ENCODE data around the gene DOK5.

The DOK5 gene

DNA sequence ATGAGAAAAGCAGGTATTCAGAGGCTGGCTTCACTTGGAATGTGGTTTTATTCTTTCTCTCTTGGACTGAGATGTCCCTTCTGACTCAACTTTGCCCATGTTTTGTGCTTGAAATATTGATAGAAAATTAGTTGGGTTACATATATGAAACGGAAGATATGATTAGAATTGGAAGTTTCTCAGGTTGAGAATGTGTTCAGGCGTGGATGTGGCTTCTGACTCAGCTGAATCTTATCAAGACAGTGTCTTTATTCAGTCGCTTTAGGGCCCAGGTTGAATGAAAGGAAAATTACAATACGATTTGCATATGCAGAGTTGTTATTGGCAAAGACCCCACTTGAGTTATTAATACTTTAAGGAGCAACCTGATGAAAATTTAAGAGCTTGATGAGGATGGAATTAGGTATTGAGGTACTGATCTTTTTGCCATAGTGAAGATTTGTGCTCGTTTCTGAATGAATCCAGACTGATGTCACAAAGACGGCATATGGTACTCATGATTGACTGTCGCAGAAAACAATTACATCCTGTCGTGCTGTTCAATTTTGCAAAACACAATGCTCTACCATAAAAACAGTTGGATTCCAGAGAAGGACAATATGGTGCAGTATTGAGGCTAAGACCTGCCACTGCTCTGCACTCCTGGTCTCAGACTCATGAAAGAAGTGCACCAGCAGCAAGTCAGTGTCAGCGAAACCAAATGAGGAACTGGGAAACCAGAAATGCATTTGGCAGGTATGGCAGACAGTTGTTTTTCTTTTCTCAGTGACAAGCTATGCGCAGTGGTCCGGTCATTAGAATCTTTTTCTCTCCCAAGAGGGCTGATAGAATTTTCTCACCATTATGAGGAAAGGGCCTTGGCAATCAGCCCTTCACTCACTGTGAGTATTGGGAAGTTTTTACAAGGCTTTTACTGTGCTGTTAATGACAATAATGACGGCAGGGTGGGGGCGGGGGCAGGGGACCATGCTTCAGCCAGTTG is 158.3 kb downstream of the DOK5 start:
- TF ChIP-seq GATA2 (IDR thresholded peaks at IDR 0.05; ENCODE audit: low read depth, low read length) (no peak), GATA3 (IDR thresholded peaks at IDR 0.05; ENCODE audit: low read depth, low read length) (no peak)

DNA sequence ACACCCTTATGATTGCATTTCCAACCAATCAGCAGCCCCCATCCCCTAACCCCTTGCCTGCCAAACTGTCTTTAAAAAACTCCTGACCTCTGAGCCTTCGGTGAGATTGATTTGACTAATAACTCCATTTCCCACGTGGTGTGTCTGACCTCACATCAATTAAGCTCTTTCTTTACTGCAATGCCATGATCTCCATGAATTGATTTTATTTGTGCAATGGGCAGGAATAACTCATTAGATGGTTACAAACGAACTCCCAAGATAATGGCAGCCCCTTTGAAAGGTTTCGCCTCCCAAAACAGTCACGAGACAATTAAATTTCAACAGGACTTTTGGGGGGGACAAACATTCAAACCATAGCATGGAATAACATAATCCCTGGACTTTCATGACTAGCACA is 161.2 kb downstream of the DOK5 start:
- TF ChIP-seq GATA3 (IDR thresholded peaks at IDR 0.05; ENCODE audit: low read depth, low read length) (no peak), GATA2 (IDR thresholded peaks at IDR 0.05; ENCODE audit: low read depth, low read length) (no peak)

DNA sequence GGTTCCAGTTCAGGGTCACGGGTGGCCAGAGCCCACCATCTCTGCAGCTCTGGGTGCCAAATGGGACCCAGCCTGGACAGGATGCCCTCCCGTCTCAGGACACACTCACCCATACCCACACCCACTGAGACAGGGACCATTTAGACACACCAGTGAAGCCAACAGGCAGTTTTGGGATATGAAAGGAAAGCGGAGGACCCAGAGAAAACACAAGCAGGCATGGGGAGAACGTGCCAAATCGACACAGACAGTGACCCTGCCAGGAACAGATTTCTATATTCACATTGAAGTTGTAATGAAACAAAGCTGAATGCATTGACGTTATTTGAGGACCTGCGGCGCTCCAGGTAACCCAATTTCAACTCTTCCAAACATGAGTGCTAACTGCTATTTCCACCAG is 164.5 kb downstream of the DOK5 start:
- TF ChIP-seq GATA3 (IDR thresholded peaks at IDR 0.05; ENCODE audit: low read depth, low read length), result no peak
- no peak for TF ChIP-seq GATA2 (IDR thresholded peaks at IDR 0.05; ENCODE audit: low read depth, low read length)

DNA sequence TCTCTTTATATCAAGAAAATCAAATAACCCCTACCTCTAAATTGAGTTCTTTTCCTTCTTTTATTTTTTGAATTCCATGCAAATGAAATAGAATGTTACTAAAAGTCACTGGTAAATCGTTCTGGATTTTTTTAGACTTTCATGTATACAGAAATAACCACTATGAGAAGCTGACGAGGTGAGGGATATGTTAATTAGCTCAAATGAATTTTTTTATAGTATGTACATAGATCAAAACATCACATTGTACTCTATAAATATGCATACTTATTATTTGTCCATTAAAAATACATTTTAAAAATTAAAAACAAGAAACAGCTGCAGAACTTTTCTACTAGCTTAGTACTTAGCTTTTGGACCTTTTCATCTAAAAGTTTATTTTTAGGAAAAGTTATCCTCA is 165.4 kb downstream of the DOK5 start:
- TF ChIP-seq GATA3 (IDR thresholded peaks at IDR 0.05; ENCODE audit: low read depth, low read length) (no peak), GATA2 (IDR thresholded peaks at IDR 0.05; ENCODE audit: low read depth, low read length) (no peak)

DNA sequence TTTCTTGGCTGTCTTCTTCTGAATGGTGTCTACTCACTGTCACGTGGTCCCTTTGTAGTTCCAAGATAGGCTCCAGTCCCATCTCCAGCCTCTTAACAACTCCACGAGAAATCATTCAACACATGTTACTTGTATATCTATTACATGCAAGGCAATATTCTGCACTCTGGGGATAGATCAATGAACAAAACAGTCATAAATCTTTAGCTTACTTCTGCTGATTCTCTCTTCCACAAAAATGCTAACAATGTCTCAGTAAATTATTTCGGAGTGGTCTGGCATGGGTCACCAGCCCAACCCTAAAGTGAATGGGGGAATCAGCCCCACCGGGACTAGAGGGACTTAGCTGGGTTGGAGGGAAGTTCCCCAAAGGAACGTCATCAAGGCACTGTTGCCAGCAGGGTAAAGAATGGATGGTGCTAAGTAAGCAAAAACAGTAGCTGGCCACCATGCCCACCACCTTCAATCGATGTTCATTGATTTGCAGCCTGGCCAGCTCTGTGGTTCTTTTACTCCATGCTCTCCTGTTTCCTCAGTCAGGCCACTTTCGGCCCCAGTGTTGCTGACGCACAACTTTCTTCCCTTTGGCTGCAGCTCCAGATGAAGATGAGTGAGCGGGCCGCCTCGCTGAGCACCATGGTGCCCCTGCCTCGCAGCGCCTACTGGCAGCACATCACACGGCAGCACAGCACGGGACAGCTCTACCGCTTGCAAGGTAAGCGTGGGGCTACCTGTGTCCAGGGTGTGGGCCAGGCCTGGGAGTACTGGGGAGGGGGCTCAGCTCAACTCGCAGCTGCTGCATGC is 167.7 kb downstream of the DOK5 start:
- TF ChIP-seq GATA2 (IDR thresholded peaks at IDR 0.05; ENCODE audit: low read depth, low read length) (no peak), GATA3 (IDR thresholded peaks at IDR 0.05; ENCODE audit: low read depth, low read length) (no peak)

DNA sequence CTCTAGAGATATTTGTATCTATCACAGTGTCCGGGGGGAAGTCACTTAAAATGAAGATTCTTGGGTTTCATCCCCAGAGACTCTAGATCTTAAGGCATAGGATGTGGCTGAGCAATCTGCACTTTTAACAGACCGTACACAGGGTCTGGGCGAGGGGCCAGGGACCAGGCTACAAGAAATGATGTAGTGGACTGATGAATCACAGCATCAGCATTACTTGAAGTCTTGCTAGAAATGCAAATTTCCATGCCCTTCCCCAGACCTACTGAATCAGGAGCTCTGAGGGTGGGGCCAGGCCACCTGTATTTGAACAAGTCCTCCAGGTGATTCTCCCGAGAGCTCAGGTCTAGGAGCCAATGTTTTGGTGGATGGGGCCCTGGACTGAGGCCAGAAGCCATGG is 168.4 kb downstream of the DOK5 start:
- TF ChIP-seq GATA3 (IDR thresholded peaks at IDR 0.05; ENCODE audit: low read depth, low read length) (no peak), GATA2 (IDR thresholded peaks at IDR 0.05; ENCODE audit: low read depth, low read length) (no peak)

DNA sequence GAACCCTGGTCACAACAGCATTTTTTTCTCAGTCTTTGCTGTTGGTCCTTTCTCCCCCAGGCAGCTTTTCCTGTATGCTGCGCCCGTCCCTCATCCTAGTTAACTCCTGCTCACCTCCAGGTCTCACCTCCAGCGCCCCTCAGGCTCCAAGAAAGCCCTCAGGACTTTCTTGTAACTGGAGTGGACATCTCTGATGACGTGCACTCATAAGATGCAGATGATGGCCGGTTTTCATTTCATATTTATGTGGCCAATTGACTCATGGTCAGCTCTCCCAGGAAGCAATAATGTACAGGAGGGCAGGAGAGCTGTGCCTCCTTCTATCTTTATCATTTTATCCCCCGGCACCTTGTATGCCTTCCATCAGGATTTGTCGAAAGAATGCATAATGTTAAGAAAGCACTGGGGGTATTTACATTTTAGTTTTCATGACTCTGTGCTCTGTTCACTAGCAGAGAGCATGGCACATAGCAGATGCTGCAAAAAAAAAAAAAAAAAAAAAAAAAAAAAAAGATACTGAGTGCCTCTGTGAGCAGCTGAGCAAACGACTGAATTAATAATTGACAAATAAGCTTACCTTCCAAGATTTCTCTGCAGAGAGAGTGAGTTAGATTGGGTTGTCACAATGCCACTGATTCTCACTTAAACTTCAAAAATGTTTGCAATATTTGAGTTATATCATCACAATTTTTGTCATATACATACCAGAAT is 170.2 kb downstream of the DOK5 start:
- no peak for TF ChIP-seq GATA3 (IDR thresholded peaks at IDR 0.05; ENCODE audit: low read depth, low read length)
- no peak for TF ChIP-seq GATA2 (IDR thresholded peaks at IDR 0.05; ENCODE audit: low read depth, low read length)

DNA sequence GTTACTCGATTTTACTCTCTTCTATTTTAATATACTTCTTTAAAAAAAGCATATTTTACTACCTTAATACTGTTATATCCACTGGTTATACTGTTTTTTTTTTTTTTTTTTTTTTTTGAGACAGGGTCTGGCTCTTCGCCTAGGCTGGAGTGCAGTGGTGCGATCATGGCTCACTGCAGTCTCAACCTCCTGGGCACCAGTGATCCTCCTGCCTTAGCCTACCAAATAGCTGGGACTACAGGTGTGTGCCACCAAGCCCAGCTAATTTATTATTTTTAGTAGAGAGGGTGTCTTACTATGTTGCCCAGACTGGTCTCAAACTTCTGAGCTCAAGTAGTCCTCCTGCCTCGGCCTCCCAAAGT is 170.7 kb downstream of the DOK5 start:
- TF ChIP-seq GATA2 (IDR thresholded peaks at IDR 0.05; ENCODE audit: low read depth, low read length) (no peak), GATA3 (IDR thresholded peaks at IDR 0.05; ENCODE audit: low read depth, low read length) (no peak)

DNA sequence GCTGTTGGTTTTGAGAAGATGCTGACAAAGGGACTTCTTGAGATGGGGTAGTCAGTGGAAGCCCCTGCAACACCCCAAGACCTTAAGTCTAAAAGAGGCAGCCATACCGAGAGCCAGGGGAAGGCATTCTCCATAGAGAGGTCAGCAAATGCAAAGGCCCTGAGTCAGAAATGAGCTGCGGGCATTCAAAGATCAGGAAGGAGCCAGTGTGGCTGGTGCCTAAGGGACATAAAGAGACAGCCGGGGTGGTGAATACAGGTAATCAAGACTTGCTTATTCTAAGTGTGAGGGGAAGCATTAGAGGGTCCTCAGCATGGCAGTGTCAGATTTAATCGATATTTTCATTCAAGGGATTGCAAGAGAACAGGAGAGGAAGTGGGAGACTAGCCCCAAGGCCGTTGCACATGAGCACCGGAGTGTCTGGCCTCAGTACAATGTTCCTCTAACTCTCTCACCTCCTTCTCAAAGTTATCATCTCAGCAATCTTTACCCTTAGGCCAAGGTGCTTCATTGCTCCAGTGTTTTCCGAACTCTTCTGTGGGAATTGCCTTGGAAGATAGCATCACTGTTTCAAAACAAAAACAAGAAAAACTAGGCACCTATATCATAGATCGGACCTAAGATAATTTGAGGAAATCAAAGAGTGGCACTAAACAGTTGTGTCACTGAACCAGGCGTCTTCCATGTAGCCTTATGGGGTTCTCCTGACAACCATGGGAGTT is 173.2 kb downstream of the DOK5 start:
- TF ChIP-seq GATA3 (IDR thresholded peaks at IDR 0.05; ENCODE audit: low read depth, low read length) (no peak), GATA2 (IDR thresholded peaks at IDR 0.05; ENCODE audit: low read depth, low read length) (peak; percentile 27; the same call in 1 of the 2 replicates)

DNA sequence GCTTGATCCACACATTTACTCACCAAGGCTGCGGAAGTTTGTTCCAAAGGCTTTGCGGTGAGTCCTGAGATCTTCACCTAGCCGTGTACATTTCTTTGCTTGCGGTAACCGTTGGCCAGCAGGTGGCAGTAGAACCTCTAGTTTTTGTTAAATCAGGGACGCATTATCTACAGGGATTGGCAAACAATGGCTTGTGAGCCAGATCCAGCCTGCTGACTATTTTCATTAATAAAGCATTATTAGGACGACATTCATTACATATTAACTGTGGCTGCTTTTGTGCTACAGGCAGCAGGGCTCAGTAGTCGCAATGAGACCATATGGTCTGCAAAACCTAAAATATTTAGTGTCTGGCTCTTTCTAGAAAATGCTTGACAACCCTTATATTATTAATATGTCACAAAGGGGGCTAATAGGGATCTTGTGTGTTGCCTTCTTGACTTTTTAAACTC is 174.1 kb downstream of the DOK5 start:
- TF ChIP-seq GATA2 (IDR thresholded peaks at IDR 0.05; ENCODE audit: low read depth, low read length), result no peak
- TF ChIP-seq GATA3 (IDR thresholded peaks at IDR 0.05; ENCODE audit: low read depth, low read length), result no peak

DNA sequence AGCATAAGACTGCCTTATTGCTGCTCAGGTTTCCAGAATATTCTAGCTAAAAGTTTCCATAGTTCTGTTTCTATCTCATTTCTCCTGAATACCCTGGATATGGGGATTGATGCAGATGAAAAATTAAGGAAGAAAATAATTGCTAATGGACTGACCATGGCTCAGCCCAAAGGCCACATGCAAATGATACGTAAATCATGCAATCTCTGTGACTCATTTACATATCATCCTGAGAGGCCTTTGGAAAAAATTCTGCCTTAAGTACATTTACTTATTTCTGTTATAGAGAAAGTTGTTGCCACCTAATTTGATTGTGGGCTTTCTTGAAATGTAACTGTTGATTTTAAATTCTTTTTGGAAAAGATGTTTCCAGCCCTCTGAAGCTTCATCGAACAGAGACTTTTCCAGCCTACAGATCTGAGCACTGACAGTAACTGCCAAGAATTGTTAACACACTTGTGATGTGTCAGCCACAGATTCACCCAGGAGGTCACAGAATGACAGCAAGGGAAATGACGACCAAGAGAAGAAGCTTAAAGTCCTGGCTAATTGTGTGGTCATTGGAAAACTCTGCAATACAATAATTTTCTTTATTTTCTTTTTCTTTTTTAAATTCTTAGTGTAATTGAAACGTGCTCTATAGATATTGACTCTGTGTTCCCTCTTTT is 174.8 kb downstream of the DOK5 start:
- no peak for TF ChIP-seq GATA3 (IDR thresholded peaks at IDR 0.05; ENCODE audit: low read depth, low read length)
- no peak for TF ChIP-seq GATA2 (IDR thresholded peaks at IDR 0.05; ENCODE audit: low read depth, low read length)

DNA sequence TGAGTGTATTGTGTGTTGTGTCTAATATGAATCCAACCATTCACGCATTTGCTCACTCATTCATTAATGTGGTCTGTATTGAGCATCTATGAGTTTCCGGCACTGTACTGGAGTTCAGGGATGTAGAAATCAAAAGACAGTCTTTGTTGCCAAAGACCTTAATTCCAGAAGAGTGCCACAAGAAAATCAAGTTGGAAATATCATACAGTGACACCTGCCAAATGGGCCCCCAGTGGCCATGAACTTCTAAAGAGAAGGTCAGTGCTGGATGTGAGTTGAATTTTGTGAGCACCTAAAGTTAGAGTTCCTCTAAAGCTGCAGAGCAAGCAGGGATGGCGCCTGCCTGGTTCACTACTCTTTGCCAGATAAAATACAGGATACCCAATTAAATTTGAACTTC is 175.9 kb downstream of the DOK5 start:
- no peak for TF ChIP-seq GATA2 (IDR thresholded peaks at IDR 0.05; ENCODE audit: low read depth, low read length)
- no peak for TF ChIP-seq GATA3 (IDR thresholded peaks at IDR 0.05; ENCODE audit: low read depth, low read length)

DNA sequence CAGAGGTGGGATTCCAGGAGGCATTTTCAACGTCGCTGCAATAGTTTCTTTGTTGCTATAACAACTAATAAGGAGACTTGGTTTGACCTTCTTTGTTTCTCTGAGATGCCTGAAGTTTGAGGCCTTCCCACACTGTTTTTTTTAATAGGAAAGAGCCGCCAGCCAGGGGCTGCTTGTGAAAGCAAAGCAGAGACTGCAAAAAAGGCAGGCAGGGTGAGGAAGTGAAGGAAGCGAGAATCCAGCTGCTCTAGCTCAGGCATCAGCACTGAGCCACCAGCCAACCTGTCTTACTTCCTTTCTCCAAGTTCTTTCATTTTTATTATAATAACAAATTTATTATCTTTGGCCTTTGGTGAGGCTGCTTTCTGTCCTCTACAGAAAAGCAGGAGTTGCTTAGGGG is 179.1 kb downstream of the DOK5 start:
- TF ChIP-seq GATA3 (IDR thresholded peaks at IDR 0.05; ENCODE audit: low read depth, low read length), result no peak
- TF ChIP-seq GATA2 (IDR thresholded peaks at IDR 0.05; ENCODE audit: low read depth, low read length), result no peak

All from SH-SY5Y (cell line).